GM18861 (cell line): ENCODE measurements around the gene RPS6KA2.

Experiments used
- ATAC-seq: cut with Tn5 transposase; IDR thresholded peaks from one replicate; pipeline ENCODE4 v1.9.1; 2021; ENCODE audit not compliant: unreplicated experiment

Gene RPS6KA2

DNA sequence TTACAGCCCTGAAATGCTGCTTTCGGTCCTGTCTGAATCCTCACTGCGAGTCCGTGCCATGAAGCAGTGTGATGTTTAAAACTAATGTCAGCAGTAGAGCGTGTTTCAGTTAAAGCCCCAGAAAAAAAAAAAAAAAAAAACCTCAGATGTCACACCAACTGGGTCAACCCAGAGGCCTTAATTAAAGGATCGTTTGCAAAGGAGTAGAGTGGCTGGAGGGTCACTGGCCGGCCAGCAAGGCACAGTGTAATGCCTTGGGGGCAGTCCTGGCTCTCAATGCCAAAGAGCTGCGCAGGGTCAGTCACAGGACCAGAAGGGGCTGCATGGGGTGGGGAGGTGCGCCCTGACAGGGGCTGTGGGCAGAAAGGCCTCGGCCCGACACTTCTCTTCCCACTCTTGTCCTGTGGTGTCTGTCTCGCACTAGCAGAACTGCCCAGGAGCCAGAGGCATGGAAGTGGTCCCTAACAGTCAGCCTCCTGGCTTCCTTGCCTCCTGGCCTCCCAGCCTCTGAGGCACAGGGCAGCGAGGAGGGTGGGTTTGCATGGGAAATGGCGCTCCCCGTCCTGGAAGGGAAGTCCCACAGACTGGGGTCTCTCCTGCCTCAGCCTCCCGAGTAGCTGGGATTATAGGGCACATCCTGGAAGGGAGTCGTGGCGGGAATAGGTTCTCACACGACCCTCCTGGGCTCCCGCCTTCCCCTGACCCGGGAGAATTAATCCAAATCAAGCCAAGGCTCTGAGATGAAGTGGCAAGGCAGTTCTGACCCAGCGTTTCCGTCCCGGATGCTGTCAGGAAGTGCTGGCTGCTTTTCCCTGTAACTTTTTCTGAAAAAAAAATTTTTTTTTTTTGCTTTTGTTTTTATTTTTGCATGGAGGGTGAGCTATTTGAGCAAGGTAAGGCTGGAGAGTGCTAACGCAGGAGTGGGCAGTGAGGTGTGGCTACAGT, 190.6 kb downstream of the RPS6KA2 start:
- no peak for ATAC-seq

DNA sequence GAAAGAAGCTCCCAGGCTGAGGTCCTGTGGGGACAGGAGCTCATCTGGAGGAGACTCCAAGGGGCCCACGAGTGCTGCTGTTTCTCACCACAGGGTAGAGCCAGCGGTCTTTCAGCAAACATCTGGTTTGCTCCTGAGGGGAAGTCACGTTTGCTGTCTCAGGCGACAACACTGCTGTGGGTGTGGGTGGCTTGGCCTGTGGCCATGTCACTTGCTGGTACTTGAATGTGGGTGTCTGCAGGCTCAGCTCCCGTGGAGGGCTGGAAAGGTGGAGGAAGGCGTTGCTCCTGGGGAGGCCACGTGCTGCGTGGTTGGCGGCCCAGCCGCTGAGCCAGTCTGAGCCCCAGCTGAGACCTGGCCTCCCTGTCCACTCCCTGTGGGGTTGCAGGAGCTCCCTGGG, 191.5 kb downstream of the RPS6KA2 start:
- no peak for ATAC-seq

DNA sequence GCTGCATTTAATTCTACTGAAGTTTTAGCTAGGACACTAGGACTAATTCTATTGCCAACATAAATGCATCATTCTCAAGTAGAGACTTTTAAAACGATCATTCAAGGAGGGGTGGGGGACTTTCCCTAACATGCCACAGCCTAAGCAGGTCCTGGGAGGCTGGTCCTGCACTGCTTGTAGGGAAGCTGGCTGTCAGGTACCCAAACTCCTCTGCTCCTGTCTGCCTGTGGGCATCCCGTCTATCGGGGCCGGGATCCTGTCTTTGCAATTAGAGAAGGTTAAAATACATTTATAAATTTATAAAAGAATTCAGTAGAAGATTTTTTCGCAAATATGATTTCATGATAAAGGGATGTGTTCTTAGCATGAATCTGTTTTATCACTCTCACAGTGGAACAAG, 192.7 kb downstream of the RPS6KA2 start:
- no peak for ATAC-seq

DNA sequence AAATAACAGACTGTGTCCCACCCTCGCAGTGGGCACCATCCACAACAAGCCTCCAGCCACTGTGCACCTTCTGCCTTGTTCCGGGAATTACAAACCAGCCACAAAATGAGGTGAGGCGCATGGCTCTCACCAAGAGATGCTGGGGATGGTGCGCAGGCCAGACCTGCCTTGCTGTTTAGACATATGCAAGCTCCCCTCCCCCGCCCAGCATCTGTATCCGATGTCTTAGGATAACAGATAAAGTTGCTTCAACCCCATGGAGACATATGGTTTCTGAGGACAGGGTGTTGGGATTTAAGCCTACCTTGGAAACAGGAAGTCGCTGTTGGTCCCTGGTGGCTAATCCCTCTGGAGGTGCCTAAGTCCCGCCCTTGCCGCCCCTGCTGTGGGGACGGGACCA, 194.0 kb downstream of the RPS6KA2 start:
- ATAC-seq: no peak

DNA sequence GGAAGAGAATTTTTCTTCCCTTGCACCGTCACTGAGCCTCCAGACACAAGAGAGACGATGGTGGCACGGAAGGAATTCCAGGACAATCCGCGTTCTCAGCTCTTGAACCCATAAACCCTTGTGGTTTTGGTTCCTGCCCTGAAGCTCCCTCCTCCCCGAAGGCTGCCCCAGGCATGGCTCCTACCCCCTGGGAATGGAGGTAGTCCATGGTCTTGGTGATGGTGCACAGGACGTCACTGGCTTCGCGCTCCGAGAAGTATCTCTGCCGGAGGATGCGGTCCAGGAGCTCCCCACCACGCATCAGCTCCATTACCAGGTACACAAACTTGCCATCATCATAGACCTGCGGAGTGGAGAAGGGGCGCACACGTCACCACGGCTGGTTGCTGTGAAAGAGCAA, 196.8 kb downstream of the RPS6KA2 start:
- no peak for ATAC-seq

DNA sequence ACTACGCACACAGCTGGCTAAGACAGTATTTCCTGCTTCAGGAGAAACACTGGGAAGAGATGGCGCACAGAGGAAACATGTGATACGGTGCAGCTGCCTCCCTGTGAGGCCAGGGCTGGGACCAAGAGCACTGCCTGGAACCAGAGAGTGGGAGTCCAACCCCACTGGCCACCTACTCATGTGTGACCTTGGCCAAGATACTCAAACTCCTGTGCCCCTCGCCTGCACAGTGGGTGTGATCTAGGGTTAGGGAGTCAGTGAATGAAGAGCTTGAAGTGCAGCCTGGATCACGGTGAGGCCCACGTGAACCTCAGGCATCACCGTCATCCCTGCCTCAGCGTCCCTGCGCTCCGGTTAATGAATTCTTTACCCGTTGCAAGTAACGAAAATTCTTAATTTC, 202.6 kb downstream of the RPS6KA2 start:
- no peak for ATAC-seq

DNA sequence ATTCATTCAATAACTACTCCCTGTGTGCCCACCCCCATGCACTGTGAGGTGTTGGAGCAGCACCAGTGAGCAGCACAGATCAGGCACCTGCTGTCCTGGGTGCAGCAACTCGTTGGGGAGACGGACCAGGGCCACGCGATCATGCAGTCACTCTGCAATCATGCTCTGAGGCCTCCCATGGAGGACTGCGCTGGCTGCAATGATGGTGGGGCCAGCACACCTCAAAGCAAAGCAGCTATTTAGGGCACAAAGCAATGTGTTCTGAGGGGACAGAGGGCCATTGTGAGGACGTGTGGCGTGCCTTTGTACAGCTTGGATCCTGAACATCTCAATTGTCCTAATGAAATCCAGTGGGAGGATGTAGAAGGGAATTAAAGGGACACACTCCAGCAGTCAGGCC, 203.3 kb downstream of the RPS6KA2 start:
- ATAC-seq: no peak

DNA sequence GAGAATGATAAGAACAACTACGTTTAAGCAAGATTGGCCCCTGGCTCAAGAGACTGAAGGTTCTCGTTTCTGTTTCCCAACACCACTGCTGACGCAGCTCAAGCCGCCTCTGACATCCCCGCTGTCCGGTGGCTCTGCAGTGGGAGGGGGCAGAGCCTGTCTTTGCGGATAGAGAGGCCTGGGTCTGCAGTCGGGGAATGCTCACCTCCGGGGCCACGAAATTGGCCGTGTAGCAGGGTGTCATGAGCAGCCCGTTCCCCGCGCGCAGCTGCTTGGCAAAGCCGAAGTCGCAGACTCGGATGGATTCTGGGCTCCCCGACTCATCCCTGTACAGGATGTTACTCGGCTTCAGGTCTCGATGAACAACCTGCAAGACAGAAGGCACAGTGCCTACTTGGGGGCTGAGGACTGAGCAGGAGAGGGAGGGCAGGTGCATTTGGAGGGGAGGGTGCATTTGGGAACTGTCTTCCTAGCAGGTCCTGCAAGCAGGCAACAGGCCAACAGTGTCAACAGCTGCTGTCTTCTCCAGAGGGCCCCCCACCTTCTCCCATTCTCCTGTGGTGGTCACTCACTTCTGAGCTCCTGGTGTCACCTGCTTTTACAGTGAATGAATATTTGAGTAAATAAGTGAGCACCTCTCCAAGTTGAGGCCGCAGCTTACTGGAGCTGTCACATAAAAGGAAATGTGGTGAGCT, 203.9 kb downstream of the RPS6KA2 start:
- ATAC-seq: no peak

DNA sequence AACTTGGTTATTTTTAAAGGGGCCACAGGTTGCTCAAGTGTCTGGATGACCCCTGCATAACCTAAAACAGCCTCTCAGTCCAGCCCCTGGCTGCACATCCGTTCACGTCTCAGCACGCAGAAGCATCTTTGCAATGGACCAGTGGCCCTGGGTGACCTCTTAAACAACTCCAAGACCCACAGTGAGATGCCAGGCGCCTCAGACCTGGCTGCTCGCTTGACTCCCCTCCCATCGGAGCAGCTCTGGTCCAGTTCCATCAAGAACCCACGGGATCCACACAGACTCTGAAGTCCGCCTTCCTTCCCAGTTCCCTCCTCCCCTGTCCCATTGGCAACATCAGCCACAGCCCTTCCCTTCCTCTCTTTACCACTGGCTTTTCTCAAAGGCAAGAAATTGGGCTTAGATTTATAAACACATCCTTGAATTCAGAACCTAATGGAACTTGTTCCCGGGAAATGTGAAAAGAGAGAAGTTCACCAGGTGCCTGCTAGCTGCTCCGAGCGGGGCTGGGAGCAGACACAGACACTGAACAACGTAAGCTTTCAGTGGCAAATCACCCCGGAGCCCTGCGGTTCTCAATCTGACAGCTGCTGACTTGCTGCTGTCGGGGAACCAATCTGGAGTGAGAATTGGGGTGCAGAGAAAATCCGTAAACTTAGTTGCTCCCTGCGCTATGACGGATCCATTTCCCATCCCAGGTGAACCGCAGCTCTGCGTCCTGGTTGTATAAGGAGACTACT, 204.7 kb downstream of the RPS6KA2 start:
- no peak for ATAC-seq

DNA sequence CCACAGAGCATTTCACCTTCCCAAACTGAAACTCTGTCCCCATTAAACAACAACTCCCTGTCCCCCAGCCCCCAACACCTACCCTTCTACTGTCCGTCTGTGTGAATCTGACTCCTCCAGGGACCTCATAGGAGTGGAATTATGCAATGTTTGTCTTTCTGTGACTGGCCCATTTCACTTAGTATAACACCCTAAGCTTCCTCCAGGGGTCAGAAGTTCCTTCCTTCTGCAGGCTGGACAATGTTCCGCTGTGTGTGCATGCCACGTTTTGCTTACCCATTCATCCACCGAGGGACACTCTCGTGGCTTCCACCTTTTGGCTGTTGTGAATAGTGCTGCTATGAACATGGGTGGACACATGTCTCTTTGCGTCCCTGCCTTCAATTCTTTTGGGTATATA, 206.7 kb downstream of the RPS6KA2 start:
- ATAC-seq: no peak

DNA sequence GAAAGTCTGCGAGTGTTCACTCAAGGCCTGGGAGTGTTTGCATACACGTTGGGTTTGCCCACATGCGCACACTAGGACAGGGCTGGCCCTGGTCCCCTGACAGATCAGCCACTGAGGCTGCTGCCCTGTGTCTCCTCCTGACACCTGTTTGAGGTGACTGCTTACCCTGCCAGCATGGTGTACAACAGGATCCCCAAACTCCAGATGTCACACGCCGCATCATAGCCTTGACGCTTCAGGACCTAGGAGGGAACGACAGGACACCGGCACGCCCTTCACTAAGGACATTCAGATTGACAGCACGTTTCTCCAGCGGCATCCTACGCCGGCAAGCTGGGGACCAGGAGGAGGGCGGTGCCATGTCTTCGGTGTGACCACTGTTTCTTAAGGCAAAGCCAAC, 207.3 kb downstream of the RPS6KA2 start:
- ATAC-seq: peak; percentile 3

DNA sequence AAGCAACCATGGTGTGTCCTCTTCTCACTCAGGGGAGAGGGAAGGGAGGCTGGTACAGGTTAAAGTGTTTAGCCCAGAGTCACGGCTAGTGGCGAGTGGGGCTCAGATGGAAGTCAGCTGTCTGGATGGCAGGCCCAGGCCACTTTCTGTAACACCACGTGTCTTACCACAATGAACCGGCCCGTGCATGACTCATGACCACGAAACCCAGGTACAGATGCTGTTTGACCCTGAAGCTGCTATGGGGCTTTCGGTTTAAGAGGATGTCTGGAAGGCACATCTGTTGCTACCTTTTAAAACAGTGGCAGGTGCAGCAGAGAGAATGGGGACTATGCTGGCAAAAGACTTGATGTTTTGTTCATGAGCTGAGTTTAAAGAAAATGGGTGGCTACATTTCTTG, 207.8 kb downstream of the RPS6KA2 start:
- peak; percentile 95 for ATAC-seq

DNA sequence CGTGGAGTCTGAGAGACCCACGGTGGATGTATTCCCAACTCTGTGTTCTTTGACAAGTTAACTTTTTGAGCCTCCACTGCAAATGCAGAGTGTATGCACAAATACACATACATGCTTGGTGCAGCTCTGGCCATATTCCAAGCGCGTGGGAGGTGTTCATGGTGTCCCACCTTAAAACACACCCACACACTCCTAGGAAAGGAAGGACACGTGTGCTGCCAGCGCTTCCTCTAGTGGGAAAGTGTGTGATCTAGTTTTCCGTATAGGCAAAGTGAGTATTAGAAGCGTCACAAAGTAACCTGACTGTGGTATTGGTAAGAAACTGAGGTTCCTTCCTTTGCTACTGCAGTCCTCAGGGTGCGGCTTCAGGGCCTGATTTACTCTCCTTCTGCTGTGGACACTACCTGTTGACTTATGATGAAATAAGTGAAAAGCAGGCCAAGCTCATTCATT, 208.3 kb downstream of the RPS6KA2 start:
- no peak for ATAC-seq

DNA sequence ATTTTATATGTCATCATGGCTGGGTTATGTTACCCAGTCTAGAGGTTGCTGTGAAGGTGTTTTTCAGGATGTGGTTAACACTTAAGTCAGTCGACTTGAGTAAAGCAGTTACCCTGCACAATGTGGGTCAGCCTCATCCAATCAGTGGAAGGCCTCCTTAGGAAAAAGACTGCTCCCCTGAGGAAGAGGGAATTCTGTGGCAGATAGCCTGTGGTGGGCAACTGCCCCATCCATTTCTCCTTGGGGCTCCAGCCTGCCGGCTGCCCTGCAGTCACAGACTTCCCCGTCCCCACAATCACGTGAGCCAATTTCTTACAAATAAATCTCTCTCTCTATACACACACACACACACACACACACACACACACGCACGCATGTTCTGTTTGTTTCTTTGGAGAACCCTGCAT, 209.8 kb downstream of the RPS6KA2 start:
- ATAC-seq: no peak

DNA sequence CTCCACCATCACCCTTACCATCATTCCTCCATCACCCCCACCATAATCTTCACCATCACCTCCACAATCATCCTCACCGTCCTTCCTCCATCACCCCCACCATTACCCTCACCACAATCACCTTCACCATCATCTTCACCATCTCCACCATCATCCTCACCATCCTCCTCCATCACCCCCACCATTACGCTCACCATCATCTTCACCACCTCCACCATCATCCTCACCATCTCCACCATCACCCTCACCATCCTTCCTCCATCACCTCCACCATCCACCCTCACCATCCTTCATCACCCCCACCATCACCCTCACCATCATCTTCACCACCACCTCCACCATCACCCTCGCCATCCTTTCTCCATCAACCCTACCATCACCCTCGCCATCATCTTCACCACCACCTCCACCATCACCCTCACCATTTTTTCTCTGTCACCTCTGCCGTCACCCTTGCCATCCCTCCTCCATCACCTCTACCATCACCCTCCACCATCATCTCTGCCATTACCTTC, 211.2 kb downstream of the RPS6KA2 start:
- no peak for ATAC-seq

DNA sequence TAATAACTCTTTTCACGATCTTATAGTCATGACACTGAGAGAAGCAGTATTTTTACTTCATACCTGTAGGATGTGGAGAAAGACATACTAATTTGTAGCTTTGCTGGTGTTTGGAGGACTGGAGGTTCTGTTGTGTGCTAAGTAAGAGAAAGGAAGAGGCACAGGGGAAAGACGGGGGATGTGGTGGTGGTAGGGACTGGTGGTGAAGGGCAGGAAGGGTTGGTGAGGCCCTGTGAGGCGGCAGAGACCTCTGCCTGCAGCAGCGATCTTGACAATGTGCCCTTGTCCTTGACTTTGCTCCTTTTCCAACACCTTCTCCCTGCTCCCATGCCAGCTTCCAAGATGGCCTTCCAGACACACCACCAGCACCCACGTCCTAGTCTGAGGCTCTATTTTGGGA, 211.7 kb downstream of the RPS6KA2 start:
- no peak for ATAC-seq

DNA sequence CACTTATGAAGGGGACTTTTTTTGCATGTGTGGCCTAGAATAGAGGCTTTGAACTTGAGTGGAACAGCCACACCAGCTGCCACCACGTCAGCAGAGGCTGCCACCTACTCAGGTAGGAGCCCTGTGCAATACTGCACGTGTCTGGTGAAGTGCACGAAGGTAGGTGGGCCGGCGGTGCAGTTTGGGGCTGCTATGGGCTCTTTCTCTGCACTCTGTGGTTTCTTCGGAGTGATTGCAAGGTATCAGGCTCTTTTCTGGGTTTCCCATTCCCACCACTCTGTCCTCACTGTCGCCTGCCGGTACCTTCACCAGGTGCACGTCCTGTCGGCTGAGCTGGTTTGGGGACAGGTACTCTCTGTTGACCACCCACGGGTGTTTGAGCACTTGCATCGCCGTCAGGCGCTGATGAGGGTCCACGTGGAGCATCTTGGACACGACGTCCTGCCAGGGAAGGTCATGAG, 213.5 kb downstream of the RPS6KA2 start:
- no peak for ATAC-seq

DNA sequence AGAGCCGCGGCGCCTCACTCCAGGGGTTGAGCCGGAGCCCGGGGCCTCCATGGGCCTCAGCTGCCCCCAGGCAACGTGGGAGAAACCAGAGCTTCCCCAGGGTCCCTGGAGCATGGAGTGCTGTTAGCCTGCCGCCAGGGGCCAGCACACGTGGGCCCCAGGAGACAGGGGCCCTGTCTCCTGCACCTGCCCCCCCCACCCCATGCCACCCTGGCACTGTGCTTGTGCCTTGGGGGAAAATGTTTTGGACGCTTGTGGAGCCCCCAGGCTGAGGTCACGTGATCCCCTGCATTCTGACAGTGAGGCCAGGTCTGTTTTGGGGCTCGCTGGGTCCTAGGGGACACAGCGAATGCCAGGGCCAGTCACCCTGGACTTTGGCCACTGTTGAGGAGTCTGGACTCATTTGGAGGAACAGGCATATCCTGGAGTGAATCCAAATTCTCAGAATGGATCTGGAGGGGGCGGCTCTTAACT, 214.1 kb downstream of the RPS6KA2 start:
- no peak for ATAC-seq

DNA sequence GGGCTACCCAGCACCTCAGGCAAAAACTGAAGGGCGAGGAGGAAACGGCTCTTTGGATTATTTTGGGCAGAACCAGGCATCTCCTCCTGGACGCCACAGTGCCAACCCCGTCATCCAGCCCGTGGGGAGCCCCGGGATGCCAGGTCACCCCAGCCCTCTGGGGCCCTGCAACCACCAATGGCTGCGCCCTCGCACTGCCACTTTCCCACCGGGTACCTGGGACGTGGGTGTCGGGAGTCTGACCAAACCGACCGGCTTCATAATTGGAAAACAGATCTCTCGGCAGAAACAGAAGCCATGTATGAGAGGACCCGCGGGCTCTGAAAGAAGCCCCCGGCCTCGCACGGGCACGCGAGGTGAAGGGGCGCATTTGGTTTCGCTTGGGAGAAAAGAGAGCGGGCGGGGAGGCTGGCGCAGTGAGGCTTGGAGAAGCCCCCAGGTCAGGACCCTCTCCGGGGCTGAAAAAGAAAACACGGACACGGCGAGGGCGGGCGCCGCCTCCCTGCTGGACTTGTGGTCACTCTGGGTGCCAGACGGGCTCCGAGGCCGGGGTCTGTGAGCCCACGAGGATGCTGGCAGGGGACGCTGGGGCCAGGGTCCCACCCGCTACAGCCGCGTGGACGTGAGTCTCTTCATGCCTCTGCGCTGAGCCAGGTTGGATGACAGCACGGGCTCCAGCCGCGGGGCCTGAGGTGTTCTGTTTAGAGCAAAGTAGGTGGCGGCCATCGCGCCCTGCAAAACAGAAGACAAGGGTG, 214.7 kb downstream of the RPS6KA2 start:
- ATAC-seq: no peak

DNA sequence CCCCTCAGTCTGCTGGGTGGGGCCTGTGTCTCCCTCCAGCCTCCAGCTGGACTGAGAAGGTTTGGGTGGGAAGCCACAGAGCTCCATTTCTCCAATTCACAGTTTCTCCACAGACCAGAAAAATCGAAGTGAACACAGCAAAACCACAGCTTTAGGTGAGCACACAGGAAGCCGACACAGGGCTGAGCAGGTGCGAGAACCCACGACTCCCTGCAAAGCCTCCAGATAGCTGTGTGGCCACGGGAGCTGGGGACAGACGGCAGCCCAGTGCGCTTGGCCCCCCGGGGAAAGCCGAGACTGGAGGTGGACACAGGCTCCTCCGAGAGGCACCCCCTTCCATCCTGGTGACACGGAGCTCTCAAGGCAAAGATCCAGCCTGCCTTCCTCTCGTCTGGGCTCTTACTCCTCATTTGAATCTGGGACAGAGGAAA, 215.3 kb downstream of the RPS6KA2 start:
- ATAC-seq: no peak
